ENCODE measurements around the gene COMMD1.
A peak's percentile ranks its signal among the peaks of the same experiment; 100 is the strongest.
"Not testable (repeated sequence)": the region's sequence is repeated elsewhere in the genome, so short reads cannot be mapped to it uniquely, and the experiment has no call there.

COMMD1 gene

GRCh38 chr2:61905372-61906185, at the start of gene COMMD1:
Gene COMMD1, plus strand, starts transcription at chr2:61905674. Its CDS starts 5 bp downstream, at chr2:61905679.
- peak; percentile 67 for DNase-seq (ENCODE audit: low spot score)

GRCh38 chr2:61857224-61857623, 48.2 kb upstream of the COMMD1 start:
- no peak for DNase-seq (ENCODE audit: low spot score)

GRCh38 chr2:61862085-61862484, 43.4 kb upstream of the COMMD1 start:
- no peak for DNase-seq (ENCODE audit: low spot score)

- not testable (repeated sequence) for DNase-seq (ENCODE audit: low spot score)
Observed at GRCh38 chr2:61866482-61867089, 38.9 kb upstream of the COMMD1 start.

- no peak for DNase-seq (ENCODE audit: low spot score)
Observed at GRCh38 chr2:61876400-61876799, 29.1 kb upstream of the COMMD1 start.

- no peak for DNase-seq (ENCODE audit: low spot score)
Observed at GRCh38 chr2:61877571-61878245, 27.8 kb upstream of the COMMD1 start.

GRCh38 chr2:61878761-61879160, 26.7 kb upstream of the COMMD1 start:
- no peak for DNase-seq (ENCODE audit: low spot score)

- DNase-seq (ENCODE audit: low spot score) = not testable (repeated sequence)
Observed at GRCh38 chr2:61879351-61879750, 26.1 kb upstream of the COMMD1 start.

- no peak for DNase-seq (ENCODE audit: low spot score)
Observed at GRCh38 chr2:61882850-61883249, 22.6 kb upstream of the COMMD1 start.

- no peak for DNase-seq (ENCODE audit: low spot score)
Observed at GRCh38 chr2:61885896-61886603, 19.4 kb upstream of the COMMD1 start.

GRCh38 chr2:61887717-61888266, 17.7 kb upstream of the COMMD1 start:
- no peak for DNase-seq (ENCODE audit: low spot score)

- DNase-seq (ENCODE audit: low spot score) = peak; percentile 88
Observed at GRCh38 chr2:61888267-61889055, 17.0 kb upstream of the COMMD1 start, which contains the start of gene CCT4. Gene CCT4, minus strand, starts transcription at chr2:61888656. Its CDS starts 149 bp downstream, at chr2:61888507.

- DNase-seq (ENCODE audit: low spot score) = no peak
Observed at GRCh38 chr2:61898810-61899209, 6.7 kb upstream of the COMMD1 start.

- DNase-seq (ENCODE audit: low spot score) = no peak
Observed at GRCh38 chr2:61900281-61900680, 5.2 kb upstream of the COMMD1 start.

- no peak for DNase-seq (ENCODE audit: low spot score)
Observed at GRCh38 chr2:61906186-61906470, 654 bp downstream of the COMMD1 start.

GRCh38 chr2:61909116-61909515, 3.6 kb downstream of the COMMD1 start:
- no peak for DNase-seq (ENCODE audit: low spot score)

GRCh38 chr2:61910603-61911002, 5.1 kb downstream of the COMMD1 start:
- DNase-seq (ENCODE audit: low spot score) = no peak

GRCh38 chr2:61911510-61911909, 6.0 kb downstream of the COMMD1 start:
- DNase-seq (ENCODE audit: low spot score) = no peak

GRCh38 chr2:61914794-61915193, 9.3 kb downstream of the COMMD1 start:
- DNase-seq (ENCODE audit: low spot score) = not testable (repeated sequence)

GRCh38 chr2:61920548-61920947, 15.1 kb downstream of the COMMD1 start:
- DNase-seq (ENCODE audit: low spot score) = no peak

- no peak for DNase-seq (ENCODE audit: low spot score)
Observed at GRCh38 chr2:61922714-61923113, 17.2 kb downstream of the COMMD1 start.

Measured in hematopoietic multipotent progenitor cell treated with erythropoietin and hydrocortisone succinate and interleukin-3 and kit ligand, for 15 days (in vitro differentiated cells).